ENCODE results near the gene OPTC.
A peak's percentile ranks its signal among the peaks of the same experiment; 100 is the strongest.

DNA sequence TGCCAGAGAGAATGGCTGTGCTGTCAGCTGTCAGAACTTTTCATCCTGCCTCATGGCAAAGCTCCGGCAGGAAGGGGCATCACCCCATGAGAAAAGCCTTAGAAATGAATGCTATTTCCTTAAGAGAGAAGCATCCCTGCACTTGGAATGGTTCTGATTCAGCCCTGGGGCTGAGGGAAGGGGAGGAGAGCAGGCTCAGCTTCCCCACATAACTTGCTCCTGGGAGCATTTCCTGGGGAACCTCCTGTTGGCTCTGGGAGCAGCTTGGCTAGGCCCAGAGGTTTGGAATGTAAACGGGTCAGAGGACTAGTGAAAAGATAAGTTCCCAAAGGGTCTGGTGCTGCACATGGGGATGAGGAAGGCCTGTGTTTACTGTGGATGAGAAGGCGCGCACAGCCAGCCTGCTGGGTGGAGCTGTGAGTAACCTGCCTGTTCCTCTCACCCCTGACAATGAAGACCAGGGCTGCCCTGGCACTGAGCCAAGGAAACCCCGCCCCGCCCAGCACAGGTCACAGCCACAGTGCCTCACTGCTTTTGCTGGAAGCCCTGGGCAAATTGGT lies 13.3 kb upstream of the OPTC start:
- TF ChIP-seq, protein P1, sequence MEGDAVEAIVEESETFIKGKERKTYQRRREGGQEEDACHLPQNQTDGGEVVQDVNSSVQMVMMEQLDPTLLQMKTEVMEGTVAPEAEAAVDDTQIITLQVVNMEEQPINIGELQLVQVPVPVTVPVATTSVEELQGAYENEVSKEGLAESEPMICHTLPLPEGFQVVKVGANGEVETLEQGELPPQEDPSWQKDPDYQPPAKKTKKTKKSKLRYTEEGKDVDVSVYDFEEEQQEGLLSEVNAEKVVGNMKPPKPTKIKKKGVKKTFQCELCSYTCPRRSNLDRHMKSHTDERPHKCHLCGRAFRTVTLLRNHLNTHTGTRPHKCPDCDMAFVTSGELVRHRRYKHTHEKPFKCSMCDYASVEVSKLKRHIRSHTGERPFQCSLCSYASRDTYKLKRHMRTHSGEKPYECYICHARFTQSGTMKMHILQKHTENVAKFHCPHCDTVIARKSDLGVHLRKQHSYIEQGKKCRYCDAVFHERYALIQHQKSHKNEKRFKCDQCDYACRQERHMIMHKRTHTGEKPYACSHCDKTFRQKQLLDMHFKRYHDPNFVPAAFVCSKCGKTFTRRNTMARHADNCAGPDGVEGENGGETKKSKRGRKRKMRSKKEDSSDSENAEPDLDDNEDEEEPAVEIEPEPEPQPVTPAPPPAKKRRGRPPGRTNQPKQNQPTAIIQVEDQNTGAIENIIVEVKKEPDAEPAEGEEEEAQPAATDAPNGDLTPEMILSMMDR (IDR thresholded peaks at IDR 0.05 in 2 of 3, conservative IDR thresholded peaks at IDR 0.05 in 1 of 3; ENCODE audit: borderline replicate concordance in 1 of 3, insufficient read depth in 1 of 3, low read depth in 2 of 3, low read length in 2 of 3), result no peak
- no peak for TF ChIP-seq ZNF274 (IDR thresholded peaks at IDR 0.05; ENCODE audit: low read depth, low read length)
- no peak for TF ChIP-seq EZH2 (IDR thresholded peaks at IDR 0.05)
- no peak for TF ChIP-seq POLR2A (IDR thresholded peaks at IDR 0.05; ENCODE audit: borderline replicate concordance, extremely low read depth, insufficient read depth, insufficient read length)
- TF ChIP-seq, protein P2, sequence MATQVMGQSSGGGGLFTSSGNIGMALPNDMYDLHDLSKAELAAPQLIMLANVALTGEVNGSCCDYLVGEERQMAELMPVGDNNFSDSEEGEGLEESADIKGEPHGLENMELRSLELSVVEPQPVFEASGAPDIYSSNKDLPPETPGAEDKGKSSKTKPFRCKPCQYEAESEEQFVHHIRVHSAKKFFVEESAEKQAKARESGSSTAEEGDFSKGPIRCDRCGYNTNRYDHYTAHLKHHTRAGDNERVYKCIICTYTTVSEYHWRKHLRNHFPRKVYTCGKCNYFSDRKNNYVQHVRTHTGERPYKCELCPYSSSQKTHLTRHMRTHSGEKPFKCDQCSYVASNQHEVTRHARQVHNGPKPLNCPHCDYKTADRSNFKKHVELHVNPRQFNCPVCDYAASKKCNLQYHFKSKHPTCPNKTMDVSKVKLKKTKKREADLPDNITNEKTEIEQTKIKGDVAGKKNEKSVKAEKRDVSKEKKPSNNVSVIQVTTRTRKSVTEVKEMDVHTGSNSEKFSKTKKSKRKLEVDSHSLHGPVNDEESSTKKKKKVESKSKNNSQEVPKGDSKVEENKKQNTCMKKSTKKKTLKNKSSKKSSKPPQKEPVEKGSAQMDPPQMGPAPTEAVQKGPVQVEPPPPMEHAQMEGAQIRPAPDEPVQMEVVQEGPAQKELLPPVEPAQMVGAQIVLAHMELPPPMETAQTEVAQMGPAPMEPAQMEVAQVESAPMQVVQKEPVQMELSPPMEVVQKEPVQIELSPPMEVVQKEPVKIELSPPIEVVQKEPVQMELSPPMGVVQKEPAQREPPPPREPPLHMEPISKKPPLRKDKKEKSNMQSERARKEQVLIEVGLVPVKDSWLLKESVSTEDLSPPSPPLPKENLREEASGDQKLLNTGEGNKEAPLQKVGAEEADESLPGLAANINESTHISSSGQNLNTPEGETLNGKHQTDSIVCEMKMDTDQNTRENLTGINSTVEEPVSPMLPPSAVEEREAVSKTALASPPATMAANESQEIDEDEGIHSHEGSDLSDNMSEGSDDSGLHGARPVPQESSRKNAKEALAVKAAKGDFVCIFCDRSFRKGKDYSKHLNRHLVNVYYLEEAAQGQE (IDR thresholded peaks at IDR 0.05; ENCODE audit: low read depth), result no peak
- TF ChIP-seq POLR2AphosphoS5 (IDR thresholded peaks at IDR 0.05; ENCODE audit: low read depth, low read length), result peak; percentile 52
- no peak for TF ChIP-seq TCF7L2 (IDR thresholded peaks at IDR 0.05; ENCODE audit: borderline replicate concordance, extremely low read depth, insufficient read depth, insufficient read length)
- TF ChIP-seq, protein P3, sequence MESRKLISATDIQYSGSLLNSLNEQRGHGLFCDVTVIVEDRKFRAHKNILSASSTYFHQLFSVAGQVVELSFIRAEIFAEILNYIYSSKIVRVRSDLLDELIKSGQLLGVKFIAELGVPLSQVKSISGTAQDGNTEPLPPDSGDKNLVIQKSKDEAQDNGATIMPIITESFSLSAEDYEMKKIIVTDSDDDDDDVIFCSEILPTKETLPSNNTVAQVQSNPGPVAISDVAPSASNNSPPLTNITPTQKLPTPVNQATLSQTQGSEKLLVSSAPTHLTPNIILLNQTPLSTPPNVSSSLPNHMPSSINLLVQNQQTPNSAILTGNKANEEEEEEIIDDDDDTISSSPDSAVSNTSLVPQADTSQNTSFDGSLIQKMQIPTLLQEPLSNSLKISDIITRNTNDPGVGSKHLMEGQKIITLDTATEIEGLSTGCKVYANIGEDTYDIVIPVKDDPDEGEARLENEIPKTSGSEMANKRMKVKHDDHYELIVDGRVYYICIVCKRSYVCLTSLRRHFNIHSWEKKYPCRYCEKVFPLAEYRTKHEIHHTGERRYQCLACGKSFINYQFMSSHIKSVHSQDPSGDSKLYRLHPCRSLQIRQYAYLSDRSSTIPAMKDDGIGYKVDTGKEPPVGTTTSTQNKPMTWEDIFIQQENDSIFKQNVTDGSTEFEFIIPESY (IDR thresholded peaks at IDR 0.05; ENCODE audit: extremely low read depth, insufficient replicate concordance, low read length), result no peak
- no peak for TF ChIP-seq CBX3 (IDR thresholded peaks at IDR 0.05; ENCODE audit: low read depth)
- TF ChIP-seq, protein P4, sequence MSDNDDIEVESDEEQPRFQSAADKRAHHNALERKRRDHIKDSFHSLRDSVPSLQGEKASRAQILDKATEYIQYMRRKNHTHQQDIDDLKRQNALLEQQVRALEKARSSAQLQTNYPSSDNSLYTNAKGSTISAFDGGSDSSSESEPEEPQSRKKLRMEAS (IDR thresholded peaks at IDR 0.05), result no peak
- no peak for TF ChIP-seq YY1 (IDR thresholded peaks at IDR 0.05; ENCODE audit: extremely low read depth, insufficient replicate concordance, low read depth, low read length)
- no peak for TF ChIP-seq ZFX (IDR thresholded peaks at IDR 0.05)
- TF ChIP-seq CEBPB (IDR thresholded peaks at IDR 0.05; ENCODE audit: low read depth), result no peak
